GM12873 (cell line): ENCODE data around the gene PPP1R15B.

ENCODE experiments used
- TF ChIP-seq, protein P1 (sequence below): IDR thresholded peaks from 2 replicates; pipeline ENCODE4 v1.5.1; 2012; ENCODE audit warnings: low read depth, mild to moderate bottlenecking, moderate library complexity, low read length, control low read depth; ENCODE audit not compliant: insufficient read depth; ENCODE audit errors: missing control alignments

Gene PPP1R15B

DNA sequence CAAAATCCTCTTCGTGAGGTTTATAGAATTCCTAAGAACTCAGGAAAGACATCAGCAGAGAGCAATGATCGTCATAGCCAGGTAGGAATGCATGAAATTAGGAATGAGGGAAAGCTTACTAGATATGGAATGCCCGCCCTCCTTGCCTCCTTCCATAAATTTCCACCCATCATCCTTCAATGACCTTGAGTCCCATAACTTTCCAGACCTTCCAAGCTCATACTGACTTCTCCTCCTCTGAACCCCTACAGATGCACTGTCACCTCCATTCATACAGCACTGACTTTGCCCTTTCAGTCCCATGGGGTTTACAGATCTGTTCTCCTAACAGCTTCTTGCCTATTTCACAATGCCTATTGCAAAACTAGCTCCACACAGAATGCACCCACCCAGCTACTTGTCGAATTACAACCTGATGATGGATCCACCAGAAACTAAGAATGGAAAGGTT is 23.8 kb upstream of the PPP1R15B start:
- TF ChIP-seq, protein P1, sequence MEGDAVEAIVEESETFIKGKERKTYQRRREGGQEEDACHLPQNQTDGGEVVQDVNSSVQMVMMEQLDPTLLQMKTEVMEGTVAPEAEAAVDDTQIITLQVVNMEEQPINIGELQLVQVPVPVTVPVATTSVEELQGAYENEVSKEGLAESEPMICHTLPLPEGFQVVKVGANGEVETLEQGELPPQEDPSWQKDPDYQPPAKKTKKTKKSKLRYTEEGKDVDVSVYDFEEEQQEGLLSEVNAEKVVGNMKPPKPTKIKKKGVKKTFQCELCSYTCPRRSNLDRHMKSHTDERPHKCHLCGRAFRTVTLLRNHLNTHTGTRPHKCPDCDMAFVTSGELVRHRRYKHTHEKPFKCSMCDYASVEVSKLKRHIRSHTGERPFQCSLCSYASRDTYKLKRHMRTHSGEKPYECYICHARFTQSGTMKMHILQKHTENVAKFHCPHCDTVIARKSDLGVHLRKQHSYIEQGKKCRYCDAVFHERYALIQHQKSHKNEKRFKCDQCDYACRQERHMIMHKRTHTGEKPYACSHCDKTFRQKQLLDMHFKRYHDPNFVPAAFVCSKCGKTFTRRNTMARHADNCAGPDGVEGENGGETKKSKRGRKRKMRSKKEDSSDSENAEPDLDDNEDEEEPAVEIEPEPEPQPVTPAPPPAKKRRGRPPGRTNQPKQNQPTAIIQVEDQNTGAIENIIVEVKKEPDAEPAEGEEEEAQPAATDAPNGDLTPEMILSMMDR = no peak

DNA sequence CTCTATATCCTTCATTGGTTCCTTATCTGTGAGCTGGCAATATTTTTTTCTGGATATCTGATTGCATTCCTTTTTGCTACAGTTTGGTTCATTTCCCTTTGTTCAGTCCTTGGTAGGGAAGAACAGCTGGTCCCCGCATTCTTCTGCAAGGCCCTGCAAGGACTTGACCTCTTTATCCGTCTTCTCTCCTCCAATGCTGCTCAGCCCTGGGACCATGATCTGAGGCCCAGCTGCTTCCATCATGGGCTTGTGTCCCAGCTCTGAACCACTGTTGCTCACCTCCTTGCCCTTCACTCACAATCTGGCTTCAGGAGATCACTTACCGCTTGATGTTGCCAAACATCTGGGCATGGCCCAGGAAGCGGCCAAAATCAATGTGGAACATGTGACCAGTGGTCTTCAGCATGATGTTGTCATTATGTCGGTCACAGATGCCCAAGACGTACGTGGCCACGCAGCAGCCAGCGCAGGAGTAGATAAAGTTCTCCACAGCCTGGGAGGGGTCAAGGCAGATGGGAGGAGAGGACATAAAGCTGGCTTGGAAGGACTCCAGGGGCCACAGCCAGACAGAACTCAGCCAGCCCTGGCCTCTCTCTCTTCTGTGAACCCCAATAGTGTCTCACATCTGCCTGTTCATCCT is 22.6 kb upstream of the PPP1R15B start:
- TF ChIP-seq, protein P1 = no peak

DNA sequence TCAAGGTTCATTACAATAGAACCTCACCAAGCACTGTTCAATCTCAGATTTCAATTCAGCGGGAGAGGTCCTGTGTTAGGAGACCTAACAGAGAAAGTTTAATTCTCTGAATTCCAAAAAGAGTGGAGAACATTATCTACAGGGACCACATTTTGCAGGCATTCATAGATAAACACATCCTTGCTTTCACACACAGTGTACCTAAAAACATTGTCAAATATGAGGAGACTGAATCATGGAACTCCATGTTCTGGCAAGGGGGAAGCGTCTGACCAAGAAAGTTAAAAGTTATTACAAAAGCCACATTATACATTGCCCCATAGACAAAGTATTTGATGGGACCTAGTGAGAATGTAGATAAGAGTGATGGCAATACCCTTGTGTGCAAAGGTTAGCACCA is 21.1 kb upstream of the PPP1R15B start:
- TF ChIP-seq, protein P1 = no peak

DNA sequence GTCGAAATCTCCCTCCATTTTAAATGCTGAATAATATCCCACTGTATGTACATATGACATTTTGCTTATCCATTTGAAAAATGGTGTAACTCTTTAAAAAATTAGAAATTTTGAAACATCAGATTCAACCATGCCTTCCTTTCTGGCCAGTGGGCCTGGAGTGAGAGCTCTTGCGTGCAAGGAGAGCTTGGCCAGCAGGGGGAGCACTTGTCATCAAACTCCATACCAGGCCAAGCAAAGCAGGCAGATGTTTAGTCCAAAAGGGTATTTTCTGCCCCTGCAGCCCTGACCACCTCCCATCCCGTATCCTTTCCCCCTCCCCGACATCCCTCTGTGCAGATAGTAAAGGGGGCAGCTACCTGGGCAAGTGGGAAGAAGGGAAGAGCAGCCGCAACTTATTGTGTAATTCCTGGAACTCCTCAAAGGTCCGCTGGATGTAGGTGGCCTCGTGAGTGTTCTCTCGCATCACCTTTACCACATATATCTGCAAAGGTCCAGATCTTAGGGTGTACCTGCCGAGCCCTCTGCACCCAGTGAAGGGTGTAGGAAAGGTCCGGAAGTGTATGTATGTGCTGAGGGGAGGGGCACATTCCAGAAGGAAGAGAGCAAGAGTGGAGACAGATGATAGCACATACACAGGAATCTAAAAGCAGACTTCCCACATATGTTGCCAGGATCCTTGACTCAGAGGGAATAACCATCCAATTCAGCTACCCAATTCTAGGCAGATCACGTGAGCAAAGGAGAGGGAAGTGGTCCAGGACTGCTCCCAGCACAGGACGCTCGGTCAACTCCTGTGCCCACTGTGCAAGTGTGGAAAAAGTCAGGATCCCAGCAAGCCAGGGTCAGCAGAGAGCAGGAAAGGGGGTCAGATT is 19.9 kb upstream of the PPP1R15B start:
- TF ChIP-seq, protein P1 = peak; percentile 92

DNA sequence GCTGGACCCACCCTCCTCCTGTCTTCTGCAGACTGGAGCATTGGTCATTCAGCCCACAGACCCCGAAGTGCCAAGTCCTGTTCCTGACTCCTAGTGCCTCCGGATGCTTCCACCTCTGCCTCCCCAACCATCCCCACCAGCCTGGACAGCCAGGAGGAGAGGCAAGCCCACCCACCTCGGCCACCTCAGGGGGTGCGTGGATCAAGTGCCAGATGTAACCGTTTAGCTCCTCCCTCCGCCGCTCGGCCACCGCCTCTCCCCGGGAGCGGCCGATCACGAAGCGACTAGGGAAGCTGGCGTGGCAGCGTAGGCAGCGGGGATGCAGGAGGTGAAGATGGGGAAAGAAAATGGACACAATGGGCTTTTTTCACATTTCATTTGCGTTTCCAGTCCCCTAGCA is 18.1 kb upstream of the PPP1R15B start:
- TF ChIP-seq, protein P1 = no peak

DNA sequence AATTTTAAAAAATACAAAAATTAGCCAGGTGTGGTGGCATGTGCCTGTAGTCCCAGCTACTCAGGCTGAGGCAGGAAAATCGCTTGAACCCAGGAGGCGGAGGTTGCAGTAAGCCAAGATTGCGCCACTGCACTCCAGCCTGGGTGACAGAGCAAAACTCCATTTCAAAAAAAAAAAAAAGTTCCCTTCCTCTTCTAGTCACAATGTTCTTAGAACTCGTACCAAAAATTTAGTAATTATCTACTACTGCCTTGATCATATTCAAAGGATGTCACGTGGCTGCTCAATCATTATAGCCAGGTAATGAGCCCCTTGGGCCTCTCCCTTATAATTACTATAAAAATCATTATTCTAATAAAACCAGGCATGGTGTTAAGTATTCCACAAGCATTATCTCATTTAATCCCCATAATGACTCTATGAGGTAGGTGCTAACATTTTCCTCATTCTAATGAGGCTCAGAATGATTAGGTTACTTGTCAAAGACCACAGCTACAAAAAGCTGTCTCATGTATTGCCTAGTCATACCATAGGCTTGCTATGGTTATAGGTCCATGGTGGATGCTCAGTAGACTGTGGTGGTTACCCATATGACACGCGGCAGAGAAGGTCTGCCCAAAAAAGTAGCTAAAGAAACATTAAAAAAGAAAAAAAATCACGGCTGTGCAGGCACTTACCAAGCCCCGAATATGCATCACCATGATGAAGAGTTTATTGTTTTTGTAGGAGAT is 15.5 kb upstream of the PPP1R15B start:
- TF ChIP-seq, protein P1 = no peak

DNA sequence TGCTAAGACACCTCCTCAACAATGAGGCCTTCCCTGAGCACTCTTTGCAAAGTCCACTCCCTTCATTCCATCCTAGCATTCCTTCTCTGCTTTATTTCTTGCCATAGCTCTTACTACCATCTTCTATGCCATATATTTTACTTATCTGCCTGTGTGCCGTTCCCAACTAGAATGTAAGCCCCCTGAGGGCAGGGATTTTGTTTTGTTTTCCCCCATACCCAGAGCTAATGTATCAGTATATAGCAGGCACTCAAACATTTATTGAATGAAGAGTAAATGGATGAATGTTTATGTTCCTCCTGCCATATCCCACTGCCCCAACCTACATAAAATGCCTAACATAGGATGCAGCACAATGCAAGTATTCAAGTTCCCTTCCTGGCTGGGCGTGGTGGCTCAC is 14.9 kb upstream of the PPP1R15B start:
- TF ChIP-seq, protein P1 = no peak
